Hepatocyte (in vitro differentiated cells): Measurements from ENCODE around the gene CUX1. TPM values are rescaled to one million over a fixed set of nuclear protein-coding genes. Genes with fewer than 3 reads are reported as not detected.

Experiments
- DNase-seq: peaks from one replicate; pipeline ENCODE4 v3.0.0-alpha.2; 2016; ENCODE audit warnings: low spot score
- H2AFZ ChIP-seq: fragments of 200-600 bp; sonication (generic); 2 replicates; pipeline ENCODE4 v1.6.0; 2016; ENCODE audit warnings: antibody characterized with exemption, mild to moderate bottlenecking
- H3K27ac ChIP-seq: fragments of 200-600 bp; sonication (generic); 2 replicates; pipeline ENCODE4 v1.5.1; 2016; ENCODE audit warnings: mild to moderate bottlenecking
- H3K27me3 ChIP-seq: fragments of 200-600 bp; sonication (generic); 2 replicates; pipeline ENCODE4 v1.6.1; 2016
- H3K36me3 ChIP-seq: fragments of 200-600 bp; sonication (generic); replicated peaks from 2 replicates; pipeline ENCODE4 v1.5.1; 2016; ENCODE audit warnings: low read depth; ENCODE audit not compliant: insufficient read depth
- H3K4me1 ChIP-seq: fragments of 200-600 bp; sonication (generic); 2 replicates; pipeline ENCODE4 v1.5.1; 2016; ENCODE audit warnings: mild to moderate bottlenecking, moderate library complexity; ENCODE audit not compliant: insufficient read depth
- H3K4me2 ChIP-seq: fragments of 200-600 bp; sonication (generic); 2 replicates; pipeline ENCODE4 v1.6.0; 2016
- H3K4me3 ChIP-seq: fragments of 200-600 bp; sonication (generic); 2 replicates; pipeline ENCODE4 v1.5.1; 2016; ENCODE audit warnings: mild to moderate bottlenecking
- H3K79me2 ChIP-seq: fragments of 200-600 bp; sonication (generic); 2 replicates; pipeline ENCODE4 v1.6.0; 2017; ENCODE audit warnings: mild to moderate bottlenecking
- H3K9me2 ChIP-seq: fragments of 200-600 bp; sonication (generic); replicated peaks from 2 replicates; pipeline ENCODE4 v1.6.0; 2017; ENCODE audit warnings: mild to moderate bottlenecking; ENCODE audit not compliant: insufficient read depth
- H3K9me3 ChIP-seq: fragments of 200-600 bp; sonication (generic); 2 replicates; pipeline ENCODE4 v1.5.1; 2016; ENCODE audit warnings: low read depth, mild to moderate bottlenecking
- H4K20me1 ChIP-seq: fragments of 200-600 bp; sonication (generic); 2 replicates; pipeline ENCODE4 v1.6.0; 2016; ENCODE audit warnings: mild to moderate bottlenecking; ENCODE audit not compliant: insufficient read depth, poor library complexity, severe bottlenecking
- CTCF ChIP-seq: fragments of 200-600 bp; sonication (generic); IDR thresholded peaks from 2 replicates; pipeline ENCODE4 v1.5.1; 2016; ENCODE audit warnings: antibody characterized with exemption, mild to moderate bottlenecking; ENCODE audit not compliant: poor library complexity
- EZH2 ChIP-seq: fragments of 200-600 bp; sonication (generic); IDR thresholded peaks from 2 replicates; pipeline ENCODE4 v1.6.1; 2016; ENCODE audit warnings: antibody characterized with exemption, mild to moderate bottlenecking, borderline replicate concordance
- EZH2phosphoT487 ChIP-seq: fragments of 200-600 bp; sonication (generic); IDR thresholded peaks from one replicate; pipeline ENCODE4 v1.6.1; 2018; ENCODE audit warnings: antibody characterized with exemption, mild to moderate bottlenecking, low read depth, moderate library complexity; ENCODE audit not compliant: unreplicated experiment, severe bottlenecking
- WGBS: methylation state at CpG from one replicate; pipeline ENCODE4 v1.1.6; 2016; ENCODE audit warnings: low lambda C conversion rate; ENCODE audit errors: missing lambda C conversion rate; 5-methylcytosine and 5-hydroxymethylcytosine counted together
- polyA plus RNA-seq: library from polyadenylated mRNA; unstranded; fragments of >200 nt; fragmentation: Nextera tagmentation; extraction: Ambion mirVana; gene quantifications from 2 replicates; pipeline ENCODE4 v1.2.1, GENCODE V29; 2016
- total RNA-seq: library from RNA; depleted of rRNA; stranded (reverse); fragments of >200 nt; gene quantifications from 2 replicates; pipeline ENCODE4 v1.2.3, GENCODE V29; 2014

CUX1 gene
- total and polyA plus RNA-seq, 2 experiments from 2014 or later, result 60.1 to 76.8 TPM

GRCh38 chr7:102202556-102202955 is 385.1 kb downstream of the CUX1 start:
- Histone ChIP-seq H3K9me3 (no peaks in the 10 kb centered on the region), H3K36me3 (no peaks in the 10 kb centered on the region), H2AFZ (no peak overlapping the region), H3K27ac (no peak overlapping the region), H3K27me3 (no peaks in the 10 kb centered on the region), H4K20me1 (no peaks in the 10 kb centered on the region), H3K4me2 (no peak overlapping the region), H3K9me2 (no peaks in the 10 kb centered on the region), H3K79me2 (no peaks in the 10 kb centered on the region), H3K4me1 (no peaks in the 10 kb centered on the region), H3K4me3 (no peak overlapping the region)
- 95% methylated on average over 6 of the region's 6 CpGs for WGBS
- TF ChIP-seq EZH2 (no peak), CTCF (no peak), EZH2phosphoT487 (no peak)
- no peak for DNase-seq

GRCh38 chr7:102203218-102203617 is 385.8 kb downstream of the CUX1 start:
- no peaks in the 10 kb centered on the region for H3K79me2 ChIP-seq
- H3K36me3 ChIP-seq, result no peaks in the 10 kb centered on the region
- WGBS, result 80% methylated on average over 12 of the region's 12 CpGs

GRCh38 chr7:102204212-102204611 is 386.8 kb downstream of the CUX1 start:
- 95% methylated on average over 16 of the region's 16 CpGs for WGBS
- H2AFZ ChIP-seq, result no peak overlapping the region
- no peaks in the 10 kb centered on the region for H4K20me1 ChIP-seq
- no peak for TF ChIP-seq EZH2
- no peak for TF ChIP-seq EZH2phosphoT487
- TF ChIP-seq CTCF, result no peak
- no peak overlapping the region for H3K4me3 ChIP-seq
- H3K4me2 ChIP-seq, result no peak overlapping the region
- no peaks in the 10 kb centered on the region for H3K4me1 ChIP-seq
- H3K9me2 ChIP-seq, result no peaks in the 10 kb centered on the region
- no peaks in the 10 kb centered on the region for H3K27me3 ChIP-seq
- H3K9me3 ChIP-seq, result no peaks in the 10 kb centered on the region
- DNase-seq, result no peak
- no peaks in the 10 kb centered on the region for H3K79me2 ChIP-seq
- no peaks in the 10 kb centered on the region for H3K36me3 ChIP-seq
- H3K27ac ChIP-seq, result no peak overlapping the region

More at GRCh38 chr7:102203218-102203617, 385.8 kb downstream of the CUX1 start:
- Histone ChIP-seq H3K4me3 (no peak overlapping the region), H3K9me3 (no peaks in the 10 kb centered on the region), H3K4me1 (no peaks in the 10 kb centered on the region), H2AFZ (no peak overlapping the region), H3K27me3 (no peaks in the 10 kb centered on the region), H3K4me2 (no peak overlapping the region), H3K9me2 (no peaks in the 10 kb centered on the region), H3K27ac (no peak overlapping the region), H4K20me1 (no peaks in the 10 kb centered on the region)
- no peak for DNase-seq
- TF ChIP-seq EZH2 (no peak), CTCF (no peak), EZH2phosphoT487 (no peak)

GRCh38 chr7:102205915-102206314 is 388.5 kb downstream of the CUX1 start:
- no peaks in the 10 kb centered on the region for H3K9me2 ChIP-seq
- no peaks in the 10 kb centered on the region for H3K79me2 ChIP-seq
- DNase-seq, result no peak
- no peak overlapping the region for H2AFZ ChIP-seq
- no peak for TF ChIP-seq CTCF
- no peak for TF ChIP-seq EZH2phosphoT487
- no peaks in the 10 kb centered on the region for H3K27me3 ChIP-seq
- no peak overlapping the region for H3K27ac ChIP-seq
- no peaks in the 10 kb centered on the region for H3K4me1 ChIP-seq
- no peaks in the 10 kb centered on the region for H3K36me3 ChIP-seq
- H3K4me2 ChIP-seq, result no peak overlapping the region
- no peaks in the 10 kb centered on the region for H3K9me3 ChIP-seq
- H3K4me3 ChIP-seq, result no peak overlapping the region
- whole genome bisulfite sequencing, result 97% methylated on average over 15 of the region's 15 CpGs
- no peaks in the 10 kb centered on the region for H4K20me1 ChIP-seq
